HG02588 (cell line): ENCODE measurements around the gene TRIO.

ENCODE experiments used
- ATAC-seq: cut with Tn5 transposase; IDR thresholded peaks from one replicate; pipeline ENCODE4 v1.9.1; 2021; ENCODE audit warnings: mild to moderate bottlenecking, moderate library complexity; ENCODE audit not compliant: unreplicated experiment

TRIO gene

DNA sequence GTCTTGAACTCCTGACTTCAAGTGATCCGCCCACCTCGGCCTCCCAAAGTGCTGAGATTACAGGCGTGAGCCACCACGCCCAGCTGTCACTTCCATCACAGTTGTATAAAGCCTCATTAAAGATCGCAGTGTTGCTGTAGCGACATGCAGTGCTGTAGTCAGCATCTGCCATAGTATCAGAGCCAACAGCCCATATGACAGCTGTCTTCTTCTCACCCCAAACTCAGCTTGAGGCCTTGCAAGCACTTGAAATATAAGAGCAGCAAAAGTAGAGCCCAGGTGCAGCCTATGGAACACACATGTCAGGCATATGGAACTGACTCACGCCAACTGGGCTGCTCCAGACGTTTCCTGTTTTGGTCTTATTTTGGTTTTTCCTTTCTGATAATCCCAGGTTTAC, 167.8 kb downstream of the TRIO start:
- no peak for ATAC-seq

DNA sequence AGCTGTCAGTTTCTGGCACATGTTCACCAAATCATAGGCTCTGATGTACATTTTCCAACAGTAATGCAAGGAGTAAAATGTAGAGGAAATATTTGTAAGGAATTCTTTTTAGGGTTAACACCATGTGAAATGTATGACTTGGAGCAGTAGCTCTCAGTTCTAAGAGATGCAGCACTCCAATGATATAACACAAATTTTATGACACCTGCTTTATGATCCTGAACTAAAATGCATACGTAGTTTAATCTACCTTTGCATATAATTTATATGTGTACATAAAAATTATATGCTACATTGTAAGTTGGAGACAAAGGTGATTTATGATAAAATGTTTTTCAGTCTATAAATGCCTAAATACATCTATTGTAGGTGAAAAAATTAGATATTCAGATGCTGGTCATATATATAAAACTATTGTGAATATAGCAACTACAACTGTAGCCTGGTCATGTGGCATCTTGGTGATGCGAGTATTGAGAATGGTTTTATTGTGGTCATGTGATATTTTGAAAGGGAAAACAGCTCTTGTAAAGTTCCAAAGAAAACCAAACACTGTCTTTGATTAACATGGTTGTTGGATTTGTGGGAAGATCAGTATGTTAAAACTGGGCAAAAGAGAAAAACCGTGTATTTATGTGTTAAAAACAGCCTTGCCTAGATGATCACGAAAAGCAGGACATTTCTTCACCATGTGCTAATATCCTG, 171.0 kb downstream of the TRIO start:
- no peak for ATAC-seq

DNA sequence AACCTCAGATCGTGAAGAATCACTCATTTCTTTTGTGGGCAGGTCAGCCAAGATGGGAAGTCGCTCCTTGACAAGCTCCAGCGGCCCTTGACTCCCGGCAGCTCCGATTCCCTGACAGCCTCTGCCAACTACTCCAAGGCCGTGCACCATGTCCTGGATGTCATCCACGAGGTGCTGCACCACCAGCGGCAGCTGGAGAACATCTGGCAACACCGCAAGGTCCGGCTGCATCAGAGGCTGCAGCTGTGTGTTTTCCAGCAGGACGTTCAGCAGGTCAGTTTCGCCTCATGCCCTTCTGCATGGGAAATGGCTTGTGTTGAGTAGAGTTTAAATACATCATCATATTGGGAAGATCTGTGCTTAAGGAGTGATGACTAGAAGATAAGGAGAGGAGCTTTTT, 173.3 kb downstream of the TRIO start:
- no peak for ATAC-seq

DNA sequence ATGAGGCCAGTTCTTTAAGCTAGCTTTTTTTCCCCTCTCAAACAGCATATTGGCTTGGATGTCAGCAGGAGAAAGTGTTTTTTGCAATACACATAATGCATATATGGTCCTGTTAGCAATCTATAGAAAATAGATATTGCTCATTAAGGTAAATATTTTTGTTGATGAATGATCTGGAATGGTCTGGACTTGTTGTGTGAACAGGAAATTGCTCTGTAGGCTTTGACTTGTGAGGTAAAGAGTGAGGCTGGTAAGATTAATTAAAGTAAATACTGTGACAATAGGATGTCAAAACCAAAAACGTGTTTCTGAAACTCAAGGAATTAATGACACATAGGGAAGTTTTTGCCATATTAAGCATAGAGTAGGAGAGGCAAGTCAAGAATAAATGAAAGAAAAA, 176.0 kb downstream of the TRIO start:
- ATAC-seq, result no peak

DNA sequence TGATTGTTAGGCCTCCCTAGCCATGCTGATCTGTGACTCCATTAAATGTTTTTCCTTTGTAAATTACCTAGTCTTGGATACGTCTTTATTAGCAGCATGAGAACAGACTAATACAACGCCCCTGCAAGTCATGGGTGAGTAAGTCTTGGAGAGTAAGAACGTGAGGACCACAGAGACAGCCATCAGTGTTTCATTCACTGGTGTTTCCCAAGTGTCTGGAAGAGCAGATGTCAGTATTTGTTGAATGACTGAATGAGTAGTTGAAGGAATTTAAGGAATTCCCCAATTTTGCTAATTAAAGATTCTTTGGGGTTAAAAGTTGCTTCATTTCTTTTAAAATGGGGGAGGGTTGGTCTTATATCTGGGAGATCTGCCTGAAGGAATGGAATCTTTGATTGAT, 178.8 kb downstream of the TRIO start:
- ATAC-seq, result no peak

DNA sequence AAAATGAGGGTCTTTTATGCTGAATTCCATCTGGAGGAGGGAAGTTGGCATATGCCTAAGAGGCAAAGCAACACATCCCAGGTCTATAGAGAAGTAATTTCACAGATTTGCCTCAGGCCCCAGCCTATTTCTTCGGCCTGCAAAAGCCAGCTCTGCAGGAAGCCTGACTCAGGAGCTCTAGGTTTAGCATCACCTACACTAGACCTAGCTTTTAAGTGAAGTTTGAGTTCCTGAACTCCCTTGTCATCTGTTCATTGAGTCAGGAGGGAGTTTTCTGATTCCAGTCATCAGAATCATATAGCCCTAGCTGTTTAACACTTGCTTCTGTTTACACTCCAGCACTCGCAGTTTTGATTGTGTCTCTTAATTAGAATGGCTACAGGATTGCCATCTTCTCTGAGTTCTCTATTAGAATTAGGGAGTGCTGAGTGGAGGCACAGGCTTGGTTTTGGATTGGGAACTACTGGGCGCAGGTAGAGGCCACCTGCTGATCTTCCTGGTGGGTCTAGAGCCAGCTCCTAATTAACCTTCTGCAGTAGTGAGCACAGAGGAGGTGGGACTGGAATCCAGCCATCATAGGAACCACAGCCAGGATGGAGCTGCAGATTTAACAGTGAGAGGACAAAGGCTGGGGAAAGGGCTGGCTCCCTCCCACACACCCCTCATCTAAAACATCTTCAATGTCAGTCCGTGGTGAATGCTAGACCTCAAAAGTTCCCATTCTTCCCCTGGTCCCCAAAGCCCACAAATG, 179.5 kb downstream of the TRIO start:
- ATAC-seq, result no peak

DNA sequence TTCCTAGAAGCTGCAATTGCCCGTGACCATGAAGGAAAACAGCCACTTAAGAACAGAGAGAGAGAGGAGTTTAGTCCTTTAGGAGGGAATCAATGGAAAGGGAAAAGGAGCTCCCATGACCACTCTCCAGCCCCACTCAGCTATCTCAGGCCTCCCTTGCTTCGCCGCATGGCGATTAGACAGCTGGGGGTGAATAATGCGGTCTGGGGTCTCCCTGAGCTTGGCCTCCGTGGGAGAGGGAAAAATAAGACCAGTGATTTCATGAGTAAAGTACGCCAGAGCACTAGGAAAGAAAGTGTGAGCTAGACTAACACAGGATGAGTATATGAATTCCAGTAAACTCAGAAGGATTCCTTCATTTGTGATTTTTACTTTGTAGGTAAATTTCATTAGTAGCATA, 180.3 kb downstream of the TRIO start:
- ATAC-seq, result no peak

DNA sequence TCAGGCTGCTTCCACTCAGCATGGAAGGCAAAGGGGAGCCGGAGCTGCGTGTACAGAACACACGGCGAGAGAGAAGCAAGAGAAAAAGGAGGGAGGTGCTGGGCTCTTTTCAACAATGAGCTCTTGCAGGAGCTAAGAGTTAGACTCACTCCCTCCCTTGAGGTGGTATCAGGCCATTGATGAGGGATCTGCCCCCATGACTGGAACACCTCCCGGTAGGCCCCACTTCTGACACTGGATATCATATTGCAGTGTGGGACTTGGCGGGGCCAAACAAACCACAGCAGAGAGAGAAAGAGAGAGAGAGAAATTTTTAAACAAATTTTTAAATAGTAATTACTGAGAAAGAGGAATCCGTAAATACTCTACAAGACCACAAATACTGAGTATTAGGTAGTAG, 182.2 kb downstream of the TRIO start:
- ATAC-seq, result no peak

DNA sequence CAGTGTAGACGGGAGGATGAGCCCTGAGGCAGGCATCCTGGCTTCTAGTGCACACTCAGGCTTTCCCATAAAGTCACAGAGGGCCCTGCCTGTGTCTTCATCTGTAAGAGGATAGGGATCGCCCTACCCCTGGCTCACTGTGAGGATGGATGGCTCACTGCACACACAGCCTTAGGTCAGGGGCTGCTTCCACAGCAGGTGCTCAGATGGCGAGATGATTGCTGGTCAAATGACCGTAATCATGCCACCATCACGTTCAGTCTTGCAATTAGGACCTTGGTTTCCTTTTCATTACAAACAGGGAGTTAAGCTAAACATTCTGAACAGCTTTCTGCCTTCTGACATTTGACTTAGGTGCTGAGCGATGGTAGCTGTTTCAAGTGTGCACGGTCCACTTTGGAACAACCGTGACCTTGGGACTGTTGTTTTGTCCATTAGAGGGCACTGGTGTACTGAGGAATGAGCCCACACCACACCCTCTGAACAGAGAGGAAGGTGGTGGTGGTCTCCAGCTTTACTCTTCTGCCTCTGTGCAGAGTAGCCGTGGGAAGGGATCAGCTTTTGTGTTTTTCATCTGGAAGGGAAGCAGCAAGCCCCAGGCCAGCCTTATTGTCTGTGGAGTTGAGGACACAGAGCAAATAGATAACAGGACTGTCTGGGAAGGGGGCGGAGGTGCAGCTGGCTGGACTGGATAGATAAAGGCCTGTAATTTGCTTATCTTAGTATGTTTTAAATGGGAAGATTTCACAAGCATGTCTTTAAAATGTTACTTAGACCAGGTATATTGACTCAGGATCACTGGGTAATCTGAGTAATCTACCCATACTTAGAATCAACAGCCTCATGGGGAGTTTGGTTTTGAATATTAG, 183.1 kb downstream of the TRIO start:
- ATAC-seq, result no peak

DNA sequence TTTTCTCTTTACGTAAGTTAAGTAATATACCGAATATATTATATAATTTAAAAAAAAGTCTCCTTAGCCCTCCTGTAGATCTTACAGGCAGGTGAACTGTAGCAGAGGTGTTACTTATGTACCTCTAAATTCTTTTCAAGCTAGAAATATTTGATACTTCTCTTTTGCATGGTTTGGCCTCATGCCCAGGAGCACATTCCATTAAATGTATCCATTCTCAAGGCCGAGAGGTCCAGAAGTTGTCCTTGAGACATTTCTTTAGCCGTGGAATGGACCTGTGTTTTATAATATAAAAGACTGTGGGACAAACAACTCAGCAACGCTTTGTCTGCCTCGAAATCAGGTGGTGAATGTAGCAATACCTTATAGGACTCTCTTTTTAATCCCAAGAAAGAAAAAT, 184.5 kb downstream of the TRIO start:
- no peak for ATAC-seq

DNA sequence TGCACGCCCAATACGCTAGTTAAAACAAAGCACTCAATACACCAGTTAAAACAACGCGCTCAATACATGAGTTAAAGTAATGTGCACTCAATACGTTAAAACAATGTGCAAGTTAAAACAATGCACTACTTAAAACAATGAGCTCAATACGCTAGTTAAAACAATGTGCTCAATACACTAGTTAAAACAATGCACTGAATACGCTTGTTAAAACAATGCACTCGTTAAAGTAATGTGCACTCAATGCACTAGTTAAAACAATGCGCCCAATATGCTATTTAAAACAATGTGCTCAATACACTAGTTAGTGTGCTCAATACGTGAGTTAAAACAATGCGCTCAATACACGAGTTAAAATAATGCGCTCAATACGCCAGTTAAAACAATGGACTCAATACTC, 185.0 kb downstream of the TRIO start:
- no peak for ATAC-seq

DNA sequence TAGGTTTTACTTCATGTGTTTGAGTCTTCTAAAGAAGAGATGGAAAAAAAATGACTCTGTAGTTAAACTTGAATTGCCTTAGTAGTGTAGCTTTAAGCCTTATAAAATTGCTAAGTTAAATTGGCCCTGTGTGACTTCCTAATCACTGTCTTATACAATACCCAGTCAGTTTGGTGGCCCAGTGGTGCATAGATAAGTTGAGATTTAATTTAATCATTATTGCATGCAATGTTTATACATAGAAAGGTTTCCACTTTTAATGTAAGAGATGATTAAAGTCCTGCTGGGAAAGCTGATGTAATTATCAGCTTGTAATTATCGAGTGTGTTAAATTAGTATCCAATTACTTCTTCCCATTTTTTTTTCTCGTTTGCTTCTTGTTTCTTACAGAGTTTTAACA, 187.1 kb downstream of the TRIO start:
- no peak for ATAC-seq

DNA sequence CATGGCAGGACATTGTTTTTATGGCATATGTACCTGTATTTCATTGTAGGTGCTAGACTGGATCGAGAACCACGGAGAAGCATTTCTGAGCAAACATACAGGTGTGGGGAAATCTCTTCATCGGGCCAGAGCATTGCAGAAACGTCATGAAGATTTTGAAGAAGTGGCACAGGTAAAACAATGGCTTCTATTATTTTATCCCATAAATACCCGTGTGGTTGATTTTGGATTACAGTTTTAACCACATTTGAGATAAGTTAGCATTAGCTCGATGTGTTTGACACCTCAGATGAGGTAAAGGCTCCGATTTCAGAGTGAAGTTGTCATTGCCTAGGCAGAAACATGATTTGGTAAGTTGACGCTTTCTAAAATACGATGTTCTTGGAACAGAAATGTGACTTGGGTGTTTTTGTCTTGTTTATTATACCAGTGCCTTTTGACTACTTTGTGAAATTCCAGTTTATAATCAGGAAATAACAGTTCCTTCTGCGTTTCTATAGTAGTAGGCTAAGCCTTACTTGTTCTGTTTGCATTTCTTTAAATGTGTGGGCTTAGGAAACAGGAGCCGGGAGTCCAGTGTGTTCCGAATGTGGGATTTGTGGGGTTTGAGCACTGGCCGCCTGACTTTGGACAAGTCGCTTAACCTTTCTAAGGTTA, 187.7 kb downstream of the TRIO start:
- no peak for ATAC-seq

DNA sequence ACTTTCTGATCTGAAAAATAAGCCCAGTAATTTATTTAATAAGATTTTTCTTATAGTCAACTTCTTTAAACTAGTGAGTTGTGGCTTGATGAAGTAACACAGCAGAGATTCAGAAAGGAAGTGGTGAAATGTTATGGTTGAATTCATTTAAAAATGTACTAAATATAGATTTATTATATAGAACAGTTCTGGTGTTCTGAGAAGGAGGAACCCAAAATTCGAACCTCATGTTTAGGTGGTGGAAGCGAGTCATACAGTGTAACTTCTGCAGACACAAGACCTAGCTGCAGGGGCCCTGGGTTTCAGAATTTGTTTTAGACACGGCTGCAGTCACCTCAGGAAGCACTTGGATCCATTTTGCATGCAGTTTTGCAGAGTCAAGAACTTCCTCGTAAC, 188.2 kb downstream of the TRIO start:
- ATAC-seq, result no peak

DNA sequence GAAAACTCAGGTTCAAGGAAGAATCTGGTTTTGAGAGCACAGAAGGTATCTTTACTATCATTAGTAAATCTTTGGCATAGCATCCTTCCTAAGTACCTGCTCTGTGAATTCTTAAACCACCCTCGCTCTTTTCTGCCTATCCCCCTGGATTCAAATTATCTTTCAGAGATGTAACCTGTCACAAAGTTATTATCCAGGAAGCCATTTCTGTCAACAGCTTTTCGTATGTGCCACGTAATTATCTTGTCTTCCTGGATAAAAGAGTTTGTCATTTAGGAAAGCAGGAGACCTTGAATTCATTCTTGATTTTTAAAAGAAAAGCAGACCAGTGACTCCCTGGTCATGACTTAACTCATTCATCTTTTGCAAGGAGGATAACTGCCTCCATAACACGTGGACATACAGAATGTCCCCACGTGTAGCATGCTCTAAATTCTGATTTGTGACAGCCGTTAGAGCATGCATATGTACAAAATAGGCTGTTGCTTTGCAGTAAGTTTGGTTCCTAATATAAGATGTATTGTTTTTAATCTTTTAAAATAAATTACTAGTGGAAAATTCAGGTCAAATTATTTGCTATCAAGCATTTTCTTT, 189.0 kb downstream of the TRIO start:
- ATAC-seq, result no peak

DNA sequence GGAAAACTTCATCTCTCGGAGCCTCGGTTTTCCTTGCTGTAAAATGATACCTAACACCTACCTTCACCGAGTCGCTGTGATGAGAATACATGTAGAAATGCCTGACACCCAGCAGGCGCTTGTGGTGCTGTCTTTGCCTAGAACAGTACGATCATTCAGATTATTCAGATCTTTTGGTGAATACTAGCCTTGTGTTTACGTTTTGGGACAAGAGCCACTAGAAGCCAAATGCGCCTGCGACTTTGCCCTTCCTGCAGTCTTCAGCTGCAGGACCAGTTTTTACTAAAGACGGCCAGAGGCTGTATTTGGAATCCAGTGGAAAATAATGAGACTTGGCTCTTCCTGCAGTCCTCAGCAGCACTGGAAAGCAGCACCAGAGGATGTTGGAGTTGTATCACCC, 189.6 kb downstream of the TRIO start:
- no peak for ATAC-seq

DNA sequence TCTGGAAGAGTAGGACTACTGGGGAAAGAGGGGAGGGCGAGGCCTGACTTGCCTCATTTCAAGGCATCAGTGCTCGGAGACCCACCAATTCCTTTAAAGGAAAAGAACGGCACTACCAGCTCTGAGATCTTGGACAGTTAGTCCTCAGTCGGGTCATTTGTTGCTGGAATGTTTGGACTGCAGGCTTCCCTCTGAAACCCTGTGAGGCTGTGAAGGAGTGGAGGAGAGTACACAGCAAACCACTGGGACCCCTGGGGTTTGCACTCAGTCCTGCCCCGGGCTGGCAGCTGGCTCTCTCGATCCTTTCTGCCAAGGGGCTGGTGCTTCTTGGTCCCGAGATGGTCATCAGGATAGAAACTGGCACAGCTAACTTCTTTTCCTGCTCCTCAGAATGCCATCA, 194.5 kb downstream of the TRIO start:
- ATAC-seq, result no peak

DNA sequence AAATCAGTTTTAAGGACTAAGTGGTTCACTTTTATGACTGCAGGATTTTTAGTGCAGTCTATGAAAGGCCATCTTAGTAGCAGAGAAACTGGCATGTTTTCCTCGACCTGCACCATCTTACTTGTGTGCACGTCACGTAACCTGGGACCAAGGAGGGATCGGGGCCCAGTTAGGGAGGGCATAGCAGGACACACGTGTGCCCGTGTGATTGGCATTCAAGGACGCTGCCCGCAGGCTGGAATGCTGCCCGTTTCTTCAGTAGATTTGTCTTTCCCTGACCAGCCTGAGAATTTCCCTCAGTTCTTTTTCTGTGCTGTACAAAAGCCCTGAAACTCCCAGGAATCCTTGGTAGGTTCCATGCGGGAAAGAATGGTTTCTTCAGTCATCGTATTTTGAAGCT, 196.3 kb downstream of the TRIO start:
- no peak for ATAC-seq

DNA sequence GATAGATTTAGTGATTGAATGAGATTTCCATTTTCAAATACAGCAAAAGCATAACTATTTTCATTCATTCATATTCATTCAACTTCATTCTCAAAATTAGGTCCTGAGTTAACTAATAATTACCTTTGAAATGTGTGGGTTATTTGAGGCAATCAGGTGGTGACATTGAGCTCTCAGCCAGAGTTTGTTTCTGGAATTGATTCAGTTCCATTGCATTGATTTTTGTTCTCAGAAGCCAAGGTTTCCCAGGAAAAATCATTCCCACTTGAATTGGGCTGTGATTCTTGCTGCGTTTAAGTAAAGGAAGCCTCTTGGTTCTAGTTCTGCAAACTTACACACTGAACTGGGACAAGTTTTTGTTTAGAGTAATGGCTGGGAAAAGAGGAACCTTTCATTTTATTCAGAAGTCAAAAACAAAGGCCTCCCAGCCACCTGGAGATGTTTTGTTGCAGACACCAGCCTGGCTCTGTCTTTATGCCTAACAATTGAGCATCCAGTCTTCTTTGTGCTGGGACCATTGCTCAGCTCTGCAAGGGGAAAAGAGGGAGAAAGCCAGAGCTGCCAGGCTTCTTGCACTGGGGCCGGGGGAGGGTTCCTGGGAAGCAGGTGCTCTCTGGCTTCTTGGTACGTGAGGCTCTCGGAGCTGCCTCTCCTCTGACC, 198.6 kb downstream of the TRIO start:
- ATAC-seq, result no peak

DNA sequence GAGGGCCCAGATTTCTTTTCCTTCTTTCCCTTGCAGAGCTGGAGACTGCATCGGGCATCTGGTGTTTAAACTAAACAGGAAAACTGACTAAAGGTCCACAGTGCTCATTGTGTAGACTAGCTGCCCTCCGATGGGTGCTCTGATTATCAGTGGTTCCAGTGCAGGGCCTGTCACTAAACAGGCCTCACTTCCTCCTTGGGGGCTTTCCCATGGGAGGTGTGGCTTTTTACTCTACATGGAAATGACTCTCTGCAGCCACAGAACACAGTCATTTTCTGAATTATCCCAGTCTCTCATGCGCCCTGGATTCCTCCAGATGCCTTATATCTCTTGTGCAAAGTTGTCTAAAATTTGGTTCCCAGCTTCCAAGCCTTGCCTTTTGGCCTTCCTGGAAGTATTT, 199.2 kb downstream of the TRIO start:
- ATAC-seq, result peak; percentile 96
